NB4 (cell line): ENCODE measurements around the gene MAG.

ENCODE experiments used
- DNase-seq: peaks from one replicate; pipeline ENCODE4 v3.0.0; 2010; ENCODE audit warnings: low read depth
- H3K4me3 ChIP-seq: one replicate; pipeline ENCODE4 v1.5.1; 2011; ENCODE audit warnings: mild to moderate bottlenecking, low read depth, low read length, moderate library complexity
- MYC ChIP-seq: IDR thresholded peaks from 2 replicates; pipeline ENCODE4 v1.6.1; 2011; ENCODE audit warnings: low read depth, low read length
- POLR2A ChIP-seq: IDR thresholded peaks from 2 replicates; pipeline ENCODE4 v1.6.1; 2011; ENCODE audit warnings: mild to moderate bottlenecking; ENCODE audit not compliant: insufficient read length; ENCODE audit errors: extremely low read depth
- TF ChIP-seq, protein P1 (sequence below): IDR thresholded peaks from 2 replicates; pipeline ENCODE4 v1.6.1; 2011; ENCODE audit warnings: low read depth, low read length
- TF ChIP-seq, protein P2 (sequence below): IDR thresholded peaks from one replicate; pipeline ENCODE4 v1.5.1; 2012; ENCODE audit warnings: low read depth, low read length

Gene MAG

DNA sequence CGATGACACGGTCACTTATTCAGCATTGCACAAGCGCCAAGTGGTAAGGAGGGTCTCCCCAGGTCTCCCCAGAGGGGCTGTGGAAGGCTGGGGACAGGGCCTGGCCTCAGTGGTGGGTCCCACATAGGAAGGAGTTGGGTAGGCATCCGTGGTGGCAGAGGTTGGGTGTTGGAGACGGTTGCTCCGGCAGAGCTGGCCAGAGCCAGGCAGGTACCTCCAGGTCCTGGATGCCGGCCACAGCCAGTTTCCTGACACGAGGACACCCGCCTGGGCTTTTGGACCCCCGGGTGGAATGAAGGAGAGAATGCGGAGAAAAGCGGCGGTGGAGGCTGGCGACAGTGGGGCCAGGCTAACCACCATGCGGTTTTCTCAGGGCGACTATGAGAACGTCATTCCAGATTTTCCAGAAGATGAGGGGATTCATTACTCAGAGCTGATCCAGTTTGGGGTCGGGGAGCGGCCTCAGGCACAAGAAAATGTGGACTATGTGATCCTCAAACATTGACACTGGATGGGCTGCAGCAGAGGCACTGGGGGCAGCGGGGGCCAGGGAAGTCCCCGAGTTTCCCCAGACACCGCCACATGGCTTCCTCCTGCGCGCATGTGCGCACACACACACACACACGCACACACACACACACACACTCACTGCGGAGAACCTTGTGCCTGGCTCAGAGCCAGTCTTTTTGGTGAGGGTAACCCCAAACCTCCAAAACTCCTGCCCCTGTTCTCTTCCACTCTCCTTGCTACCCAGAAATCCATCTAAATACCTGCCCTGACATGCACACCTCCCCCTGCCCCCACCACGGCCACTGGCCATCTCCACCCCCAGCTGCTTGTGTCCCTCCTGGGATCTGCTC is 54.5 kb downstream of the MAG start:
- TF ChIP-seq MYC (no peak), POLR2A (no peak)
- TF ChIP-seq, protein P1, sequence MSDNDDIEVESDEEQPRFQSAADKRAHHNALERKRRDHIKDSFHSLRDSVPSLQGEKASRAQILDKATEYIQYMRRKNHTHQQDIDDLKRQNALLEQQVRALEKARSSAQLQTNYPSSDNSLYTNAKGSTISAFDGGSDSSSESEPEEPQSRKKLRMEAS, result no peak
- no peak for DNase-seq
- no peak overlapping the region for H3K4me3 ChIP-seq

DNA sequence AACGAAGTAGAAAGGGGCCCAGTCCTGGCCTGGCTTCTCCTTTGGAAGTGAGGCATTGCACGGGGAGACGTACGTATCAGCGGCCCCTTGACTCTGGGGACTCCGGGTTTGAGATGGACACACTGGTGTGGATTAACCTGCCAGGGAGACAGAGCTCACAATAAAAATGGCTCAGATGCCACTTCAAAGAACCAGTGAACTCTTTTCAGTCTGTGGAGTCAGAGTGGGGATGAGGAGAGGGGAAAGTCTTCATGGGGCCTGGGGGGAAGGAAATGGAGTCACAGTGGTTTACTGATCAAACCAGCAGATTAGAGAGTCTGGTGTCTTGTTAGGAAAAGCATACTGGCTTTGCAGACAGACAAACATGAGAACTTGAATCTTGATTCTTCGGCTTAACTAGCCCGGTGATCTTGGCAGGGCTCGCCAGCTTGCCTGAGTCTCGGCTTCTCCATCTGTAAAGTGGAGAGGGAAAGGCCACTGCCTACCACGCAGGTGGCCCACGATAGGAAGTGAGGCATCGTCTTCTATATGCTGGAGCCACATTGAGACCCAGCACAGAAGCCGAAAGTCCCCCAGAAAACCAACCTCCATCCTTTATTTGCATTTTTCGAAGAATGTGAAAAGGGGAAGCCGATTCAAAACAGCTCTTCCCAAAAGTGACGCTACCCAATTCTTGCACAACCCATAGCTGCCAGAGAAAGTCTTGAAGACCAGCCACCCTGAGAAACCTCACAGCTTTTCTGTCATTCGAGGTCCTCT is 55.4 kb downstream of the MAG start, which contains the start of gene FFAR1:
TSS of gene FFAR1 (plus strand) at position 732 of the 759 bp plus-strand sequence. CDS start 3,650 bp downstream, outside the sequence.
- peak; percentile 80 for DNase-seq
- no peak within 1 kb of the TSS for H3K4me3 ChIP-seq
- TF ChIP-seq, protein P1, result no peak
- TF ChIP-seq, protein P2, sequence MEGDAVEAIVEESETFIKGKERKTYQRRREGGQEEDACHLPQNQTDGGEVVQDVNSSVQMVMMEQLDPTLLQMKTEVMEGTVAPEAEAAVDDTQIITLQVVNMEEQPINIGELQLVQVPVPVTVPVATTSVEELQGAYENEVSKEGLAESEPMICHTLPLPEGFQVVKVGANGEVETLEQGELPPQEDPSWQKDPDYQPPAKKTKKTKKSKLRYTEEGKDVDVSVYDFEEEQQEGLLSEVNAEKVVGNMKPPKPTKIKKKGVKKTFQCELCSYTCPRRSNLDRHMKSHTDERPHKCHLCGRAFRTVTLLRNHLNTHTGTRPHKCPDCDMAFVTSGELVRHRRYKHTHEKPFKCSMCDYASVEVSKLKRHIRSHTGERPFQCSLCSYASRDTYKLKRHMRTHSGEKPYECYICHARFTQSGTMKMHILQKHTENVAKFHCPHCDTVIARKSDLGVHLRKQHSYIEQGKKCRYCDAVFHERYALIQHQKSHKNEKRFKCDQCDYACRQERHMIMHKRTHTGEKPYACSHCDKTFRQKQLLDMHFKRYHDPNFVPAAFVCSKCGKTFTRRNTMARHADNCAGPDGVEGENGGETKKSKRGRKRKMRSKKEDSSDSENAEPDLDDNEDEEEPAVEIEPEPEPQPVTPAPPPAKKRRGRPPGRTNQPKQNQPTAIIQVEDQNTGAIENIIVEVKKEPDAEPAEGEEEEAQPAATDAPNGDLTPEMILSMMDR, result no peak
- TF ChIP-seq MYC (no peak), POLR2A (no peak)

- H3K4me3 ChIP-seq, result no peak overlapping the region
- TF ChIP-seq, protein P2, result no peak
- TF ChIP-seq MYC (no peak), POLR2A (no peak)
- TF ChIP-seq, protein P1, result no peak
- no peak for DNase-seq
Observed at GRCh38 chr19:35347930-35348298, 56.0 kb downstream of the MAG start.

DNA sequence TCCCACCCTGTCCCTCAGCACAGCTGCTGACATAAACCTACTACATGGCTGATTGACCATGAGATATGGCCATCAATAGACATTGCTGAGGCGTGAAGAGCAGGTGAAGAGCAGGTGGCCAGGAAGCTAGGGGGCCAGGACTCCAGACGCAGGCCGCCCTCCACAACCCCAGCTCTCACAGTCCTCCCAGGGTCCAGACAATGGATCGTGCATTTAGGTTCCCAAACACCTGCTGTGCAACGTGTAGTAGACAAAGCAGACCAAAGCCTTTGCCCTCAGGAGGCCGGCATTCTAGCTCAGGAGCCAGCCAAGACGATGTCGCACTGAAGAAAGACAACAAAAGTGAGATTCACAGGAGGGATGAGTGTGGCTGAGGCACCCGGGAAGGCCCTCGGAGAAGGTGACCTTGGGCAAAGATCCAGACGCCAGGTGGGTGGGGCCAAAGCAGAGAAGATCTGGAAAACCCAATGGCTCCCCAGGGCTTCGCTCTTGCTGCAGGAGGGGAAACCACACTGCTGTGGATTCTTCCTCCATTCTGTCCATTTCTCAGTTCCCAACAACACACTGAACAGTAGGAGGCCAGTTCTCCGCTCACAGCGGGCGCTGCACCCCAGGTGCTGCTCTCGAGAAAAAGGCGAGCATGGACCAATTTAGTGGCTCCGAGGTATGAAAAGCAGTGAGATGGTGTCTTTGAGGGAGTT is 57.1 kb downstream of the MAG start:
- no peak overlapping the region for H3K4me3 ChIP-seq
- no peak for TF ChIP-seq POLR2A
- TF ChIP-seq, protein P2, result no peak
- TF ChIP-seq, protein P1, result no peak
- no peak for TF ChIP-seq MYC
- no peak for DNase-seq

GRCh38 chr19:35349614-35350521 is 57.9 kb downstream of the MAG start:
- no peak for TF ChIP-seq MYC
- TF ChIP-seq, protein P1, result no peak
- TF ChIP-seq, protein P2, result no peak
- no peak for TF ChIP-seq POLR2A
- H3K4me3 ChIP-seq, result no peak overlapping the region
- no peak for DNase-seq
